Mucosa of descending colon (tissue), 3 donors: ENCODE results near the gene RUVBL1. TPM values are rescaled to one million over a fixed set of nuclear protein-coding genes. Genes with fewer than 3 reads are reported as not detected.
A peak's percentile ranks its signal among the peaks of the same experiment; 100 is the strongest.

Experiments
- ATAC-seq: fragments of 200-7000 bp; cut with Tn5 transposase; one replicate; pipeline ENCODE4 v1.9.1; 2020; ENCODE audit warnings: mild to moderate bottlenecking, moderate library complexity
- DNase-seq, 3 donors: peaks; one replicate each; pipeline ENCODE4 v3.0.0-alpha.2; 2020
- H3K36me3 ChIP-seq: fragments of 200-600 bp; one replicate; pipeline ENCODE4 v1.8.0; 2021; ENCODE audit warnings: low read depth, mild to moderate bottlenecking
- H3K4me1 ChIP-seq: fragments of 200-600 bp; one replicate; pipeline ENCODE4 v1.8.0; 2021; ENCODE audit warnings: low read depth, mild to moderate bottlenecking
- H3K4me3 ChIP-seq: fragments of 200-600 bp; one replicate; pipeline ENCODE4 v1.8.0; 2021; ENCODE audit warnings: mild to moderate bottlenecking
- H3K9me3 ChIP-seq: fragments of 200-600 bp; one replicate; pipeline ENCODE4 v1.8.0; 2021; ENCODE audit warnings: mild to moderate bottlenecking
- CTCF ChIP-seq: fragments of 200-600 bp; IDR thresholded peaks from one replicate; pipeline ENCODE4 v1.8.0; 2022; ENCODE audit warnings: antibody characterized with exemption, mild to moderate bottlenecking
- intact Hi-C, 2 donors: fragments of 100-400 bp; cut with DNase I in 1 of 2; cut with micrococcal nuclease in 1 of 2; formaldehyde crosslinking; loops; one replicate each; pipeline versions ENCODE4 v1.11.0 to v1.11.1; 2022; cut with DNase I, micrococcal nuclease
- total RNA-seq, 3 donors: library from RNA; stranded (reverse); fragmentation: NEBNext Ultra II Directional in 2 of 3; extraction: Animal tissue kit (Norgen Biotek cat#: 25700) in 2 of 3; gene quantifications; one replicate each; pipeline versions ENCODE4 v1.2.1 to v1.2.4, GENCODE V29; 2021 to 2023
- donor health status: DM: no; HTN: no; CAD: no; lungs with moderate emphysema.
- donor health status: DM: no; HTN: no; CAD: no.
- donor health status: DM: no; HTN: yes; CAD: no.

Gene RUVBL1
- total RNA-seq, 3 donors from 2014 or later = 12.1 to 19.0 (median 15.6) TPM

GRCh38 chr3:128145279-128145678 lies 21.7 kb upstream of the RUVBL1 start:
- no peaks in the 10 kb centered on the region for H3K4me1 ChIP-seq
- intact Hi-C loops = no loop called here
- H3K4me3 ChIP-seq = no peak overlapping the region
- ATAC-seq (peak; percentile 45), DNase-seq (peak in 1 of 3 donors; percentile 10)
- no peak for TF ChIP-seq CTCF
- no peaks in the 10 kb centered on the region for H3K9me3 ChIP-seq
- H3K36me3 ChIP-seq = no peaks in the 10 kb centered on the region

- DNase-seq (no peak), ATAC-seq (no peak)
- no peaks in the 10 kb centered on the region for H3K4me1 ChIP-seq
- H3K9me3 ChIP-seq = no peaks in the 10 kb centered on the region
- intact Hi-C loops = no loop called here
- H3K36me3 ChIP-seq = no peaks in the 10 kb centered on the region
- H3K4me3 ChIP-seq = no peak overlapping the region
- TF ChIP-seq CTCF = no peak
These were observed 21.0 kb upstream of the RUVBL1 start for GRCh38 chr3:128144512-128145187.

GRCh38 chr3:128143496-128143895 lies 19.9 kb upstream of the RUVBL1 start:
- Histone ChIP-seq H3K36me3 (no peaks in the 10 kb centered on the region), H3K4me3 (no peak overlapping the region), H3K4me1 (no peaks in the 10 kb centered on the region), H3K9me3 (no peaks in the 10 kb centered on the region)
- DNase-seq (no peak), ATAC-seq (no peak)
- intact Hi-C loops = no loop called here
- no peak for TF ChIP-seq CTCF

- no peaks in the 10 kb centered on the region for H3K9me3 ChIP-seq
- no peaks in the 10 kb centered on the region for H3K36me3 ChIP-seq
- DNase-seq (peak in 2 of 3 donors; percentile 40 to 69), ATAC-seq (peak; percentile 53)
- intact Hi-C loops = no loop called here
- no peaks in the 10 kb centered on the region for H3K4me1 ChIP-seq
- peak; percentile 21 for TF ChIP-seq CTCF
- H3K4me3 ChIP-seq = no peak overlapping the region
These were observed 9.8 kb upstream of the RUVBL1 start for GRCh38 chr3:128133273-128133883.

- TF ChIP-seq CTCF = no peak
- intact Hi-C loops = no loop called here
- no peak for DNase-seq
- no peak for ATAC-seq
- Histone ChIP-seq H3K36me3 (no peaks in the 10 kb centered on the region), H3K4me3 (no peak overlapping the region), H3K4me1 (no peaks in the 10 kb centered on the region), H3K9me3 (no peaks in the 10 kb centered on the region)
These were observed 8.5 kb upstream of the RUVBL1 start for GRCh38 chr3:128131897-128132646.
